OCI-LY3 (cell line): ENCODE results near the gene PELI3.
"Not testable (repeated sequence)": the region's sequence is repeated elsewhere in the genome, so short reads cannot be mapped to it uniquely, and the experiment has no call there.

ENCODE experiments used
- H2AFZ ChIP-seq: fragments of 200-600, 300-600 bp; shearing (Covaris generic); 2 replicates; pipeline ENCODE4 v1.6.0; 2014; ENCODE audit warnings: antibody characterized with exemption, low read depth, low read length
- H3K27ac ChIP-seq: fragments of 200-600, 300-600 bp; sonication (generic); 2 replicates; pipeline ENCODE4 v1.5.1; 2014; ENCODE audit warnings: mild to moderate bottlenecking, low read length, moderate library complexity, mixed read lengths
- H3K27me3 ChIP-seq: fragments of 200-600, 300-600 bp; sonication (generic); 2 replicates; pipeline ENCODE4 v1.6.1; 2014; ENCODE audit warnings: low read depth, low read length, mixed read lengths
- H3K36me3 ChIP-seq: fragments of 200-600, 300-600 bp; sonication (generic); replicated peaks from 2 replicates; pipeline ENCODE3; 2014; ENCODE audit warnings: low read depth, low read length, mixed read lengths
- H3K4me1 ChIP-seq: fragments of 300-600, 200-600 bp; sonication (generic); 2 replicates; pipeline ENCODE4 v1.6.1; 2014; ENCODE audit warnings: low read length, mixed read lengths
- H3K4me2 ChIP-seq: fragments of 200-600, 300-600 bp; sonication (generic); 2 replicates; pipeline ENCODE4 v1.6.1; 2014; ENCODE audit warnings: low read length, mixed read lengths
- H3K4me3 ChIP-seq: fragments of 300-600, 200-600 bp; sonication (generic); 2 replicates; pipeline ENCODE4 v1.5.1; 2014; ENCODE audit warnings: antibody characterized with exemption, mild to moderate bottlenecking, low read length, moderate library complexity
- H3K79me2 ChIP-seq: fragments of 300-600, 200-600 bp; shearing (Covaris generic); 2 replicates; pipeline ENCODE4 v1.6.1; 2014; ENCODE audit warnings: mild to moderate bottlenecking, low read length, mixed read lengths
- H3K9ac ChIP-seq: fragments of 300-600, 200-600 bp; shearing (Covaris generic); 2 replicates; pipeline ENCODE4 v1.6.0; 2014; ENCODE audit warnings: mild to moderate bottlenecking, low read length, moderate library complexity
- H3K9me3 ChIP-seq: fragments of 200-600, 300-600 bp; shearing (Covaris generic); 2 replicates; pipeline ENCODE4 v1.6.1; 2014; ENCODE audit warnings: low read length, mixed read lengths; ENCODE audit not compliant: insufficient read depth
- H4K20me1 ChIP-seq: fragments of 200-600, 300-600 bp; sonication (generic); 2 replicates; pipeline ENCODE4 v1.6.1; 2016; ENCODE audit warnings: low read length, mixed read lengths; ENCODE audit not compliant: insufficient read depth
- CTCF ChIP-seq: fragments of 200-600, 300-600 bp; sonication (generic); IDR thresholded peaks from 2 replicates; pipeline ENCODE4 v1.5.1; 2014; ENCODE audit warnings: antibody characterized with exemption, low read length, low read depth
- EZH2phosphoT487 ChIP-seq: fragments of 200-600 bp; shearing (Covaris generic); IDR thresholded peaks from 2 replicates; pipeline ENCODE4 v1.6.1; 2018; ENCODE audit warnings: antibody characterized with exemption, mixed run types, low read depth

Gene PELI3

GRCh38 chr11:66437979-66438503 lies 28.7 kb upstream of the PELI3 start:
- Histone ChIP-seq H3K4me3 (peak overlapping the region; percentile 83), H3K79me2 (peaks cover 9% of the 10 kb centered on the region), H3K27me3 (no peaks in the 10 kb centered on the region; the same call in 1 of the 2 replicates), H4K20me1 (no peaks in the 10 kb centered on the region), H3K27ac (peak overlapping the region; percentile 66; the same call in 1 of the 2 replicates), H3K9ac (peak overlapping the region; percentile 65), H3K9me3 (no peaks in the 10 kb centered on the region), H3K4me2 (peak overlapping the region; percentile 71), H3K36me3 (peaks cover 18% of the 10 kb centered on the region), H2AFZ (peak overlapping the region; percentile 78), H3K4me1 (peaks cover 5% of the 10 kb centered on the region)
- TF ChIP-seq CTCF (no peak), EZH2phosphoT487 (no peak)

- TF ChIP-seq CTCF (peak; percentile 84), EZH2phosphoT487 (no peak)
- H3K27me3 ChIP-seq, result no peaks in the 10 kb centered on the region; the same call in 1 of the 2 replicates
- peaks cover 18% of the 10 kb centered on the region for H3K36me3 ChIP-seq
- H3K9me3 ChIP-seq, result no peaks in the 10 kb centered on the region
- H3K4me1 ChIP-seq, result peaks cover 5% of the 10 kb centered on the region
- peaks cover 9% of the 10 kb centered on the region for H3K79me2 ChIP-seq
- peak within 1 kb of the TSS; percentile 78 for H2AFZ ChIP-seq
- H3K27ac ChIP-seq, result peak within 1 kb of the TSS; percentile 66
- peak within 1 kb of the TSS; percentile 83 for H3K4me3 ChIP-seq
- H3K9ac ChIP-seq, result peak within 1 kb of the TSS; percentile 65
- H4K20me1 ChIP-seq, result no peaks in the 10 kb centered on the region
- H3K4me2 ChIP-seq, result peak within 1 kb of the TSS; percentile 71
These were observed 27.9 kb upstream of the PELI3 start, which contains the start of gene MRPL11 for GRCh38 chr11:66438504-66439466. Gene MRPL11 (minus strand): TSS chr11:66438848. CDS start chr11:66438754, 94 bp downstream.

- H3K4me3 ChIP-seq, H3K4me1 ChIP-seq, H2AFZ ChIP-seq, H3K27me3 ChIP-seq, H3K79me2 ChIP-seq, H3K4me2 ChIP-seq, H3K27ac ChIP-seq, H3K9me3 ChIP-seq, H3K9ac ChIP-seq, H4K20me1 ChIP-seq: not testable (repeated sequence)
- H3K36me3 ChIP-seq, result peaks cover 11% of the 10 kb centered on the region
These were observed 26.4 kb upstream of the PELI3 start for GRCh38 chr11:66440101-66440939.

GRCh38 chr11:66440940-66441282 lies 25.8 kb upstream of the PELI3 start:
- H2AFZ ChIP-seq, H3K4me1 ChIP-seq, H3K4me2 ChIP-seq, H3K27ac ChIP-seq, H3K9ac ChIP-seq, H3K4me3 ChIP-seq, H4K20me1 ChIP-seq, H3K27me3 ChIP-seq, H3K9me3 ChIP-seq, H3K79me2 ChIP-seq: not testable (repeated sequence)
- peaks cover 11% of the 10 kb centered on the region for H3K36me3 ChIP-seq
